Measurements from ENCODE around the gene ATP10B.

GRCh38 chr5:160555581-160555970, 296.4 kb downstream of the ATP10B start:
- TF ChIP-seq GABPA (IDR thresholded peaks at IDR 0.05; ENCODE audit: low read depth) = no peak
- no peak for TF ChIP-seq HDAC2 (IDR thresholded peaks at IDR 0.05)
- TF ChIP-seq IRF4 (IDR thresholded peaks at IDR 0.05; ENCODE audit: low read depth, low read length) = no peak

Data from GM12878 (cell line).